Lung microvascular endothelial cell (primary cell): ENCODE results near the gene ATP8B3. TPM values are rescaled to one million over a fixed set of nuclear protein-coding genes. Genes with fewer than 3 reads are reported as not detected.

Experiments
- DNase-seq, 2 donors: peaks; one replicate each; pipeline versions ENCODE4 v3.0.0 to v3.0.0-alpha.2; 2010; ENCODE audit warnings: low read depth in 2 of 2
- total RNA-seq: library from RNA; depleted of rRNA; stranded (reverse); fragments of >200 nt; gene quantifications from 2 replicates; pipeline ENCODE4 v1.2.1, GENCODE V29; 2014

Gene ATP8B3
- total RNA-seq, 1 donor from 2014 or later, result 0.20 TPM

DNA sequence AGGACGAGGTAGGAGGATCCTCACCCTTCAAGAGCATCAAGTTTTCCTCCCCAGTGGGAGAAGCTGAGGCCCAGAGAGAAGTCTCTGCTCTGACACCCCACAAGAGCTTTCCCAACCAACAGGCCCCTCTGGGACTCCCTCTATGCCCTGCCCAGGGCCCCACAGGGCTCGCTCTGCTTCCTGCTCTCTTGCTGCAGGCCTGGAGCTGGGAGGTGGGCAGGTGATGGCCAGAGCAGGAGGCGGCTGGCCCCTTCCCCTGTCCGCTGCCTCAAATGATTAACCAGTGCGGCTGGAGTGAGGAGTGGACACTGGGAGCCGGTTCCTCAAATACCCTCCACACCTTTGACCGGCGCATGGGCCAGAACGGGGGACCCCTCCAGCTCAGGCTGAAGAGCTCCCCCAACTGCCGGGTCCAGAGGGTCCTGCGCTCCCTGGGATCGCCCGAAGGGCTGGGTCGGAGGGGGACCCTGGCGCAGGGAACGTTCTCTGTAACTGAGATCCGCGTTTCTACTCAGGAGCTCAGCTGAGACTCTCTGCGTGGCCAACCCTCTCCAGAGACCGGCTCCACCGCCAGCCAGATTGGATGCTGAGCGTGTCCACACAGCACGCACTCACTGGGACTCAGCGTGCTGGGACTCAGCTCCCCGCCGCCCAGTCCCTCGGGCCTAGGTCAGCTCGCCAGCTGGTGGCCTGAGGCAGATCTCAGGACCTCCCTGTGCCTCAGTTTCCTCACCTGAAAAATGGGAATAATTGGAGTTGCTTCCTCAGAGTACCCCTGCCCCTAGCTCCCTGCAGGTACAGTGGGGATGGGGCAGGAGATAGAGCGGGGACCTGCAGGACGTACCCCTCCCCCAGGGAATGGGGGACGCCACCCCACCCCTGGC lies 65.4 kb downstream of the ATP8B3 start:
- DNase-seq, result no peak

DNA sequence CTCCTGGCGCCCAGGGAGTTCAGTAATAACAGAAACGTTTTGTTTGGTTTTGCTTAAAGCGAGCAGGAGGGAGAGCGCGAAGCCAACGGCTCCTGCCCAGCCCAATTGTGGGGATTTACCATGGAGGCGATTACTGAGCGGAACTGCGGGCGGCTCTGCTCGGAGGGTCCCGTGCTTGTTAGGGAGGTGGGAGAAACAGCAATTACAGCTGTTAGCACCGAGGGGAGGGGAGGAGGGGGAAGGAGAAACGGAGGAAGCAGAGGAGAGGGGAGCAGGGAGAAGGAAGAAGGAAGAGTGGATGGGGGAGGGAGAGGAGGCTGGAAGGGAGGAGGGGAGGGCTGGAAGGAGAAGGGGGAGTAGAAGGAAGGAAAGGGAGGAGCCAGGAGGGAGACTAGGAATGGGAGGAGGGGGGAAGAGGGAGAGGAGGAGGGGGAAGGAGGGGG lies 66.5 kb downstream of the ATP8B3 start:
- DNase-seq, result no peak

DNA sequence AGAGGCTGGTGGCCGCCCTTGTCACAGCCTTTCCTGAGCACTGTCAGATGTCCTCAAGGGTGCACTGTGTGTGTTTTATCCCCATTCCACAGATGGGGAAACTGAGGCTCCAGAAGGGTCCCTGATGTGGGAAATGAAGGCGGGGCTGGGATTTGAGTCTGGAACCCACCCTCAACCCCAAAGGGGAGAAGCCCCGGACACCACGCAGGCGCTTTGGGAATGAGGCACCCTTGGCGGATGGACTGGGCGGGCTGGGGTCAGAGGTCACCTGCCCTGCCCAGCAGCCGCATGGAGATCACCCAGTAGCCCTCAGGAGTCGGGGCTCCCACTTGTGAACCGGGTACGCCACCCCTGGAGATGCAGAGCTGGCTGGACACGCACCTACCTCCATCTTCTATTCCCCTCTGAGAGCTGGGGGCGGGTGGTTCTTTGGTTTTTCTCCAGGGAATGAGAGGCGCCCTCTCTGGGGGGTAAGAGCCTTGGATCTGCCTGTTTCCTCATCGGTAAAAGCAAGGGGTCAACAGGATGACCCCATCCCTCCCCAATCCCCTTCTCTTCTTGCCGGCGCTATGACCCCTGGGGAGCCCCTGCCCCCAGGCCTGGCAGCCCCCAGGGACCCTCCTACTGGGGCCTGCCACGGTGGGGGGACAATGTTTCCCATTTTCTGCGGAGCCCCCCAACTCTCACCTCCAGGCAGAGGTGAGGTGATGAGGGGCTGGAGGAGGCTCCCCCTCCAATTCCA lies 67.1 kb downstream of the ATP8B3 start:
- DNase-seq, result no peak

GRCh38 chr19:1744133-1744665 lies 67.9 kb downstream of the ATP8B3 start:
- DNase-seq, result no peak

GRCh38 chr19:1742989-1743696 lies 68.9 kb downstream of the ATP8B3 start:
- no peak for DNase-seq

DNA sequence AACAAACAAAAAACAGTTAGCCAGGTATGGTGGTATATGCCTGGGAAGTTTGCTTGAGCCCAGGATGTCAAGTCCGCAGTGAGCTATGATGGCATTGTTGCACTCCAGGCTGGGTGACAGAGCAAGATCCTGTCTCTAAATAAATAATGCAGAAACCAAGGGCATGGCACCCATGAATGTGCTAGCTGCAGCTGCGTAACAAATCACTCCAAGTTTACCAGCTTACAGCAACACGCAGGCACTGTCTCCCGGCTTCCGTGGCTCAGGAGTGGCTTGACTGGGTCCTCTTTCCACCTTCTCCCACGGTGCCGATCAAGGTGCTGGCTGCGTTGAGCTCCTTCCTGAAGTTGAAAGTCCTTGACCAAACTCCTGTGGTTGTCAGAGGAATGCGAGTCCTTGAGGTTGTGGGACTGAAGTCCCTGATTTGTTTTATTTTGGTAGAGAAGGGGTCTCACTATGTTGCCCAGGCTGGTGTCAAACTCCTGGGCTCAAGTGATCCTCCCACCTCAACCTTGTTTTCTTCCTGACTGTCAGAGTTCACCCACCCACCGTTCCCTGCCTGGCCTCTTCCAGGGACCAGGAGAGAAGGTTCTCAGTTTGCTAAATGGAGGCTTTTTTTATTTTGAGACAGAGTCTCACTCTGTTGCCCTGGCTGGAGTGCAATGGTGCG lies 72.0 kb downstream of the ATP8B3 start:
- no peak for DNase-seq

- DNase-seq, result no peak
Measured at GRCh38 chr19:1736927-1737326, 75.1 kb downstream of the ATP8B3 start.

- no peak for DNase-seq
Measured at GRCh38 chr19:1736280-1736679, 75.8 kb downstream of the ATP8B3 start.

- DNase-seq, result no peak
Measured at GRCh38 chr19:1734321-1734966, 77.6 kb downstream of the ATP8B3 start.

Other genes with a start within 250 kb of the ATP8B3 start
- 41.6 and 75.6 TPM in 2 replicates for gene MEX3D, start 244.0 kb downstream of the ATP8B3 start, total RNA-seq
- 46.0 and 79.4 TPM in 2 replicates for gene MBD3, start 219.4 kb downstream of the ATP8B3 start, total RNA-seq
- gene UQCR11, start 206.8 kb downstream of the ATP8B3 start, total RNA-seq, result 127 and 151 TPM in 2 replicates
- 47.9 and 48.6 TPM in 2 replicates for gene TCF3, start 159.7 kb downstream of the ATP8B3 start, total RNA-seq
- gene ONECUT3, start 58.8 kb downstream of the ATP8B3 start, total RNA-seq, result not detected in 2 replicates
- 4.4 and 6.9 TPM in 2 replicates for gene REXO1, start 36.2 kb upstream of the ATP8B3 start, total RNA-seq
- gene KLF16, start 51.3 kb upstream of the ATP8B3 start, total RNA-seq, result 3.7 and 5.6 TPM in 2 replicates
- gene ABHD17A, start 73.2 kb upstream of the ATP8B3 start, total RNA-seq, result 82.4 and 102 TPM in 2 replicates
- 1.3 and 3.0 TPM in 2 replicates for gene ADAT3, start 93.1 kb upstream of the ATP8B3 start, total RNA-seq
- 19.0 and 26.6 TPM in 2 replicates for gene SCAMP4, start 93.1 kb upstream of the ATP8B3 start, total RNA-seq
- 45.3 and 56.5 TPM in 2 replicates for gene CSNK1G2, start 128.9 kb upstream of the ATP8B3 start, total RNA-seq
- gene BTBD2, start 203.4 kb upstream of the ATP8B3 start, total RNA-seq, result 29.0 and 34.9 TPM in 2 replicates
- 80.9 and 102 TPM in 2 replicates for gene MKNK2, start 239.0 kb upstream of the ATP8B3 start, total RNA-seq